ENCODE data around the gene POLL.
A peak's percentile ranks its signal among the peaks of the same experiment; 100 is the strongest.
"Not testable (repeated sequence)": the region's sequence is repeated elsewhere in the genome, so short reads cannot be mapped to it uniquely, and the experiment has no call there.

Gene POLL

DNA sequence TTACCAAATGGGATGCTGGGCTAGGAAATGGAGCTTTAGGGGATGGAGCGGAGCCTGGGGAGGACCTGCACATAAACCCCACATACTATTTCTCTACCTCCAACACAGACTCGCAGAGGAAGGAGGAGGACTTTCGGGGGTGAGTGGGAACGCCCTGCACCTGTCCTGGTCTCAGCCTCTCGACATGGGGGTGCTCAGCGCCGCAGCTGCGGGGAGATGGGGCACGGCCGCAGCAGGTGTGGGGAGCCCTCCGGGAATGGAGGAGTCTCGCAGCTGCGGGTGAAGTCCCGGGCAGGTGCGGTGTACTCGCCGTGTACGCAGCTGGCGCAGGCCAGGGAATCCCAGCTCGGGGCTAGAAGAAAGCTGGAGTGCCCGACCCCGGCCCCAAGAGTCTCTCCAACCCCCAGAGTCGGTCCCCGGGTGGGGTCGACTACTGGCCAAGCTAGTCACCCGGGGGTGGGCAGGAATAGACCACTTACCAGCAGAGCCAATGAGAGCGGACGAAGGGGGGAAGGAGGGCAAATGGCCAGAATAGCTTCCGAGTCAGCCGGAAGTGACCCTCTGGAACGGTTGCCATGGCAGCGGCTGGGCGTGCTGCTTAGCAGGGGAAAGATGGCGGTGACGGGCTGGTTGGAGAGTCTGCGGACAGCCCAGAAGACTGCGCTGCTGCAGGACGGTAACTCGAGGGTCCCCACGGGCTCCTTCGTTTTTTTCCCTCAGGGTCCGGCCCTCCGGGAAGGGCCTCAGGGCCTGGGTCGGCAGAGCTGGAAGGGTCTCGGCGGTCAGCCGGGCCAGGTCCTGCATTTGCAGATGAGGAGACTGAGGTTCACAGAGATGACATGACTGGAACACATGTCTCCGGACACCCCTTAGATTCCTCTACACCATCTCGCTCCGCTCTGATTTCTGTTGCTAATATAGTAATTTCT lies at the start of gene POLL, which contains the start of gene DPCD:
TSS of gene POLL (minus strand) at position 533 of the 929 bp plus-strand sequence. CDS start 897 bp downstream, outside the sequence.
TSS of gene DPCD (plus strand) at position 597 of the 929 bp plus-strand sequence. CDS start at position 613, 16 bp downstream.
- Mint-ChIP-seq H3K4me3 (peak within 1 kb of the TSS; percentile 96), H3K27ac (peak within 1 kb of the TSS; percentile 88), H3K9me3 (no peaks in the 10 kb centered on the region), H3K27me3 (no peaks in the 10 kb centered on the region), H3K36me3 (peaks cover 19% of the 10 kb centered on the region), H3K4me1 (peaks cover 37% of the 10 kb centered on the region)
- peak; percentile 98 for ATAC-seq

DNA sequence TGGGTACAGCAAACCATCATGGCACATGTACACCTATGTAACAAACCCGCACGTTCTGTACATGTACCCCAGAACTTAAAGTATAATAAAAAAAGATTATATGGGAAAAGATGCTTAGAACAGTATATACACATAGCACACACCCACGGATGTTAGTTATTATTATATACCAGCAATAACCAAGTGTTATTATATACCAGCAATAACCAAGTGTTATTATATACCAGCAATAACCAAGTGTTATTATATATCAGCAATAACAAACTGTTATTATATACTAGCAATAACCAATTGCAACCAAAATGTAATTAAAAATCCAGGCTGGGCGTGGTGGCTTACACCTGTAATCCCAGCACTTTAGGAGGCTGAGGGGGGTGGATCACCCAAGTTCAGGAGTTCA lies 45.5 kb upstream of the POLL start:
- Mint-ChIP-seq H3K4me1 (peaks cover 12% of the 10 kb centered on the region), H3K36me3 (peaks cover 52% of the 10 kb centered on the region)
- not testable (repeated sequence) for H3K4me3 Mint-ChIP-seq, H3K27ac Mint-ChIP-seq, H3K27me3 Mint-ChIP-seq, H3K9me3 Mint-ChIP-seq, ATAC-seq

DNA sequence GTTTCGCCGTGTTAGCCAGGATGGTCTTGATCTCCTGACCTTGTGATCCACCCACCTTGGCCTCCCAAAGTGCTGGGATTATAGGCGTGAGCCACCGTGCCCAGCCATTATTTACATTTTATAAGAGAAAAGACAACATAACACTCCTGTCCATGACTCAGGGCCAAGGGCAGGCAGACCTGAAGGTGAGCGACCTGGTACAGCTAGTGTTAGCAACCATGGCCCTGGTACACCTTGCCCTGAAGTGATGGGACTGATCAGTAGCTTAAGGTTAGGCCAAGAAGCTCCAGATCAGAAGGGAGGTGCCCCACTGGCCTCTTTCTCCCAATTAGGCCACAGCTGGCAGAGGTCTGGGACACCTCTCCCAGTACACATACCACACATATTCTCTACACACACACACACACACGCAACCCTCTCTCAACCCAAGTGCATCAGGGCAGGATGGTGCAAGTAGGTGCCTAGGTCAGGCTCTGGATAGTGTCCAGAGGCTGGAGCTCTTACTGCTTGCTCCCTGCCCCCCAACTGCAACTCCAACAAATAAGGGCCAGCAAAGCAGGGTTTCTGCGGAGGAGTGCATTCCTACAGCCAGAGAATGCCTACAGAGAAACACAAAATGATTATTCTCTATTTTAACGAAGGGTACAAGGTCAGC lies 43.9 kb upstream of the POLL start:
- no peak for ATAC-seq
- Mint-ChIP-seq H3K9me3 (no peaks in the 10 kb centered on the region), H3K4me3 (no peak overlapping the region), H3K4me1 (peaks cover 12% of the 10 kb centered on the region), H3K36me3 (peaks cover 52% of the 10 kb centered on the region), H3K27ac (no peak overlapping the region), H3K27me3 (no peaks in the 10 kb centered on the region)

DNA sequence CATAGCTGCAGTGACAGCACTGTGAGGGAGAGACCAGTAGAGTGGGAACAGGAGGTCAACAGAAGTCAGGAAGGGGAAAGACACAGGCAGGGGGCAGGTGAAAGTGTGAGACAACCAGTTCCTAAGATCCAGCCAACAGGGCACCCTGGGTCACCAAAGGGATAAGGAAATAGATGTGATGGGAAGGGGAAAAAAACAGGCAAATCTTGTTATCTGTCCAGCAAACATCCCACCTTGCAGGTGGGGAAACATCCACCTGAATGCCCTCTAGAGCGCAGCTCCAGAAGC lies 42.5 kb upstream of the POLL start:
- no peak overlapping the region for H3K27ac Mint-ChIP-seq
- H3K4me1 Mint-ChIP-seq, result peaks cover 16% of the 10 kb centered on the region
- H3K36me3 Mint-ChIP-seq, result peaks cover 54% of the 10 kb centered on the region
- ATAC-seq, result no peak
- H3K27me3 Mint-ChIP-seq, result no peaks in the 10 kb centered on the region
- no peak overlapping the region for H3K4me3 Mint-ChIP-seq
- no peaks in the 10 kb centered on the region for H3K9me3 Mint-ChIP-seq

DNA sequence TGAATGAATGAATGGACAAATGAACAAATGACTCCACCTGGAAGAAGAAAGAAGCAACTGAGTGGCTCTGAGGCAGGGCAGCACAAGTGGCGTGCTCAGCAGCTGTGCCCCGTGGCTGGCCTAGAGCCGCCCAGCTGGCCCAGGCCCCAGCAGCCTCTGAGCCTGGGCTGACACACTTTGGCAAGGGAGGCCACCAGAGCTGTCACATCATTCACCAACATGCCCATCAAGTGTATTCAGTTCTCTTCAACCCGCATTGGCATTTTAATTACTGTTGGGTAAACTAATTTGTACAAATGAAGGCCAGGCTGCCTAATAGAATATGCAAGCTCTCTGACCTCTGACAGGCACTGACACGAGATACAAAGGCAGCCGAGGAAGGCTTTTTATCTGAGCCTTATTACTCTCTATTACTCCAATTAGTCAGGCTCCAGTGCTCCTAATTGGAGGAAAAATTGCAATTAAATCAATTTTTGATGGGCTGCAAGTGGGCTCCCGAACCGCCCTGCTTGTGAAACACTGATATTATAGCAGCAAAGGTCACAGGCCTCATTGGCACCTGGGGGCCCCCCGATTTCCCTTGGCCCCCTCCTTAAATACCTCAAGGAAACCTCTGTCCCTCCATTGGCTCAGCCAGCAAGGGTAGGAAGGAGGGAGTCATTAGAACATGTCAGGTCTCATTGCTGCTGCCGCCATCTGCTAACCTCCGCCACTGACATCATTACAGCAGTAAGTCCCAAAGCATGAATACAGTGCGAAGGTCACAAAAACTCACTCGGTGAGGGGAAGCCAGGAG lies 42.0 kb upstream of the POLL start:
- H3K9me3 Mint-ChIP-seq, result no peaks in the 10 kb centered on the region
- peaks cover 21% of the 10 kb centered on the region for H3K4me1 Mint-ChIP-seq
- H3K36me3 Mint-ChIP-seq, result peaks cover 58% of the 10 kb centered on the region
- ATAC-seq, result no peak
- no peaks in the 10 kb centered on the region for H3K27me3 Mint-ChIP-seq
- no peak overlapping the region for H3K4me3 Mint-ChIP-seq
- H3K27ac Mint-ChIP-seq, result no peak overlapping the region

DNA sequence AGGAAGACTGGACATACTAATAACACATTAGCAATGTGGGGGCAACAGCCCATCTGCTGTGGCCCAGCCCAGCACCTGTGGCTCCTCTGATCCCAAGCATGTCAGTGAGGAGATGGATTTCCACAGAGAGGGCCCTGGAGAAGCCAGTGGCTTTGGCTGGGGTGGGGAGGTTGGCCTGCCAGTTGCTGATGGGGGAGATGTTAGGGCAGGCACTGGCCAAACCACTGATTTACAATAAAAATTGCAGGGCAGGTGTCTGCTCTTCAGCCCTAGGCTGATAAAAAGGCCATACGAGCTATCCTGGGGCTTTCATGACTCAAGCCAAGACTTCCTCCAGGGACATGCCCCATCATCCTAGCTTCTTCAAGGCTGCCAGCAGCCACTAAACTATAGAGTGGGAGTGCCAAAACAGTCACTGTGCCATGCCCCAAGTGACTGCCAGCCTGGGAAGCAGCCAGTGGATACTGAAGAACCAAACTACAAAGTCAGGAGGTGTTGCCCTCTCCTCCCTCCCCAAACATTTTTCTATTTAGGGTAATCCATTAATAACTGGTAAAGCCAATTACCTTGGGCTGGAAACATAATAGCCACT lies 37.9 kb upstream of the POLL start:
- Mint-ChIP-seq H3K4me1 (peaks cover 24% of the 10 kb centered on the region), H3K9me3 (no peaks in the 10 kb centered on the region), H3K27ac (peak overlapping the region; percentile 74), H3K27me3 (no peaks in the 10 kb centered on the region), H3K36me3 (peaks cover 64% of the 10 kb centered on the region), H3K4me3 (no peak overlapping the region)
- ATAC-seq, result no peak

DNA sequence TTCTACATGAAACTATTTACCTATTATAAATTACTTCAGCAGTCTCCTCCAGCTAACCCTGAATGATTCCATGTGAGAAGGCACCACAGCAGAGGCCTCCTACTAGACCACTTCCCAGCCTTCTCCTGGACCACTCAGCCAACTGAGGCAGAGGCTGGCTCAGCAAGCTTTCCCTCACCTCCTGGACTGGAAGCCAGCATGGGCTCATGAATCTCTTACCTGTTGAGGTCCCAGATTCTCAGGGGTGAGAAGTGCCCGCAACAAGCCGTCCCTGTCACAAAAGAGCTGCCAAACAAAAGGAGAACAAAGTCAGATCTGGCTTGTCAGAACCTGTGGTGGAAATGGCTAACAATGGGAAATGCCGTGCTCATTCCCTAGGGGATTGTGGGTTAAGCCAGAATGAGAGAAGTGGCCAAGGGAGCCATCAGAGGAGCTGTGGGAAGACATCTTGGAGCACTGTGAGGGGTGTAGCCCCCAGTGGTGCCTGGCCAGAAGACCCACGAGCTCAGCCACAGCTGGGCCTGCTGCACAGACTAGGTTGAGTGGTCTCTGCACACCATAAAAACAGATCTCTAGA lies 36.6 kb upstream of the POLL start:
- peak; percentile 36 for ATAC-seq
- Mint-ChIP-seq H3K4me1 (peaks cover 18% of the 10 kb centered on the region), H3K27me3 (no peaks in the 10 kb centered on the region), H3K9me3 (no peaks in the 10 kb centered on the region), H3K36me3 (peaks cover 55% of the 10 kb centered on the region), H3K27ac (peak overlapping the region; percentile 74), H3K4me3 (no peak overlapping the region)

DNA sequence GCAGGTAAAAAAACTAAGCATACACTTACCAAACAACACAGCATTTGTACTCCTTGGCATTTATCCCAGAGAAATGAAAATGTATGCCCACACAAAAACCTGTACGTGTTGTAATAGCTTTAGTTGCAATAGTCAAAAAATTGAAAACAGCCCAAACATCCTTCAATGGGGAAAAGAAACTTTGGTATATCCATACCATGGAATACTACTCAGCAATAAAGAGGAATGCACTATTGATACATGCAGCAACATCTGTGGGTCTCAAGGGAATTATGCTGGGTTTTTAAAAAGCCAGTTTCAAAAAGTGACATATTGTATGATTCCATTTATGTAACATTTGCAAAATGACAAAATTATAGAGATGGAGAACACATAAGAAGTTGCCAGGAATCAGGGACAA lies 35.5 kb upstream of the POLL start:
- no peaks in the 10 kb centered on the region for H3K27me3 Mint-ChIP-seq
- no peak for ATAC-seq
- H3K27ac Mint-ChIP-seq, result no peak overlapping the region
- H3K9me3 Mint-ChIP-seq, result no peaks in the 10 kb centered on the region
- H3K4me3 Mint-ChIP-seq, result no peak overlapping the region
- peaks cover 59% of the 10 kb centered on the region for H3K36me3 Mint-ChIP-seq
- peaks cover 27% of the 10 kb centered on the region for H3K4me1 Mint-ChIP-seq

DNA sequence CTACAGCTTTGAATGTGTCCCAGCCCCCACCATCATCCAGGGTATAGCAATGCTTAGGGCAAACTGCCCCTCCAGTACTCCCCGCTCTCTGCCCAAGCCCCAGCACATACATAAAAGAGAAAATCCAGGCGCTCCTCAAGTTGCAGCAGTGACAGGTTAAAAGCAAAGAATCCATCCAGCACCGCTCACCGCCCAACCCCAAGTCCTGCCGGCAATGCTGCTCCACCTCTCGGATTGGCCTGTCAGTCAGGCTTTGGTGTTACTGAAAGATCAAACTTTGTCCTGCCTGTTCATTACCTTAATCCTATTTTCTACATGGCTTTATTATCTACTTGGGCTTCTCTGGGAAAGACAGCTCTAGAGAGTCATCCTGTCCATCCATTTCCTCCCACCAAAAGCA lies 31.9 kb upstream of the POLL start:
- Mint-ChIP-seq H3K36me3 (peaks cover 56% of the 10 kb centered on the region), H3K4me3 (no peak overlapping the region), H3K27me3 (no peaks in the 10 kb centered on the region), H3K4me1 (peaks cover 32% of the 10 kb centered on the region), H3K9me3 (no peaks in the 10 kb centered on the region), H3K27ac (no peak overlapping the region)
- ATAC-seq, result no peak

DNA sequence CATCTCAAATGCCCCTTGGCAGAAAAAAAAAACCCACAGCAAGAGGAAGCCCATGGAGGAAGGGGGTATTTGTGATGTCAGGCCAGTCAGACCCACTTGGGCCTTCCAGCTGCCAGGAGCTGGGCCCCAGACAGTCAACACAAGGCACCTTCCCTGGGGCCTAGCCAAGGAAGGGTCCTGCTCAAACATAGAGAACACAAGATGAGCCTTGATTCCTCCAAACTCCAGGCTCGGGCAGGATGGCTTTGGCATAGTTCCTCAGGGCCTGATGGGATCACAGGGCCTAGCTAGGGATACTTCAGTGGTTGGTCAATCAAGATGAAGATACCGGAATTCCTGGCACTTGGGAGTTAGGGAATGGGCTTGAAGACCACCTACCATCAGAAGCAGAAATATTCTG lies 30.8 kb upstream of the POLL start:
- Mint-ChIP-seq H3K27me3 (no peaks in the 10 kb centered on the region), H3K36me3 (peaks cover 48% of the 10 kb centered on the region), H3K9me3 (no peaks in the 10 kb centered on the region), H3K4me3 (no peak overlapping the region), H3K4me1 (peaks cover 25% of the 10 kb centered on the region), H3K27ac (peak overlapping the region; percentile 60)
- ATAC-seq, result no peak

DNA sequence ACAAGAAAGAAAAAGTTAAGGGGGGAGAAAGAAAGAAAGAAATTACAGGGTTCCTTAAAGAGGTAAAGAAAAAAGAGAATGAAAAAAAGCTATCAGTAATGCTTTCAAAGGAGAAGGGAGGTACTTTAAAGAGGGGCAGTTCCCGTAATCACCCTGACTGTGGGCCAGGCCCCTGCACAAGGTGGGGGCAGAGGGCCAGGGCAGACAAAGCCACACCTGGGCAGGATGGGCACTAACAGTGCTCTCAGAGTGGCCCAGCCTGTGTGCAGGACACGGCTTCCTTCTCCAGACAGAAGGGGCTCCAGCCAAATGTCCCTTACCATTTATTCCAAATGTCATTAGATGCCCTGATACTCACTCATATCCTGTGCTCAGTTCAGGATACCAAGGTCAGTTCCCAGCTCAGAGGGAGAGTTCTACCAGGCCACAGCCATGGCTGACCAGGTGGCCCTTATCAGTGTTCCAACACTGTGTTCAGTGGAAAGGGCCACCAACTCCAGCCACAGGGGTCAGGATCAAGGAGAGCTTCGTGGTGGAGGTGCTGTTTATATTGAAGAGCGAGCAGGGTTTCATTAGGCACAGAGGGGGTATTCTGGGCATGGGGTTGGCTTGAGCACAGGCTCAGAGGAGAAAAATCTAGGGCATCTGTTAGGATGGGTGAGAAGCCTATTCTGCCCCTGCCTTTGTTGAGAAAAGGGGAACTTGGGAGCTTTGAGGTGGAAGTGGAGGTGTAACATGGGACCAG lies 29.9 kb upstream of the POLL start:
- Mint-ChIP-seq H3K27ac (peak overlapping the region; percentile 60), H3K4me3 (no peak overlapping the region), H3K27me3 (no peaks in the 10 kb centered on the region), H3K36me3 (peaks cover 43% of the 10 kb centered on the region), H3K4me1 (peaks cover 25% of the 10 kb centered on the region), H3K9me3 (no peaks in the 10 kb centered on the region)
- no peak for ATAC-seq

DNA sequence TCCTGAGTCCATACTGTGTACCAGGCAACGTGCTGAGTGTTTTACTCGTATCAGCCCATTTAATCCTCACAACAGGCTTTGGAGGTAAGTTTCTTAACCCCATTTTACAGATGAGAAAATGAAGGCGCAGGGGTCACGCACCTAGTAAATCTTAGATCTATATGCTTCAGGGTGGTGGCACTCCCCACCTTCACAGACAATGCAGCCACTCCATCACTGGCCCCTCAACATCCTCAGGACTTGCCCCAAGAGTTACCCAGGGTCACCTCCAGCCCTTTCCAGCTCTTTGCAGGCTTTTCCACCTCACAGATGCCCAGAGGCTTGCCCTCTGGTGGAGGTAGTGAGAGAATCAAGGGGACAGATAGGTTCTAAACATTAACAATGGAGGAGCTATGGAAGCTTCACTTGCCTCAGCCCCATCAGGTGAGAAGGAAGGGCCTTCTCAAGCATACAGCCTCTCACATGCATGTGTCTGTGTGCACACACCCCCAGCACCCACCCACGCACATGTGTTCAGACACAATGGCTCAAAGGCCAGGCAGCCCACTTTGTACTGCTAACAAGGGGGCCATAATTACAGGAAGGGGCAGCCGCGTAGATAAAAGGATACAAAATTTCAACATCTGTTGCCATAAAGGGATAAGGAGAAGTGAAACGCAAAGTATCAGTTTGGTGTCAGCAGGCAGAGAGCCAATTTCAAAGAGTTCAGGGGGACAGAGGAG lies 29.2 kb upstream of the POLL start:
- no peaks in the 10 kb centered on the region for H3K27me3 Mint-ChIP-seq
- peaks cover 42% of the 10 kb centered on the region for H3K36me3 Mint-ChIP-seq
- H3K9me3 Mint-ChIP-seq, result no peaks in the 10 kb centered on the region
- H3K4me1 Mint-ChIP-seq, result peaks cover 25% of the 10 kb centered on the region
- peak; percentile 47 for ATAC-seq
- H3K4me3 Mint-ChIP-seq, result no peak overlapping the region
- H3K27ac Mint-ChIP-seq, result peak overlapping the region; percentile 60

DNA sequence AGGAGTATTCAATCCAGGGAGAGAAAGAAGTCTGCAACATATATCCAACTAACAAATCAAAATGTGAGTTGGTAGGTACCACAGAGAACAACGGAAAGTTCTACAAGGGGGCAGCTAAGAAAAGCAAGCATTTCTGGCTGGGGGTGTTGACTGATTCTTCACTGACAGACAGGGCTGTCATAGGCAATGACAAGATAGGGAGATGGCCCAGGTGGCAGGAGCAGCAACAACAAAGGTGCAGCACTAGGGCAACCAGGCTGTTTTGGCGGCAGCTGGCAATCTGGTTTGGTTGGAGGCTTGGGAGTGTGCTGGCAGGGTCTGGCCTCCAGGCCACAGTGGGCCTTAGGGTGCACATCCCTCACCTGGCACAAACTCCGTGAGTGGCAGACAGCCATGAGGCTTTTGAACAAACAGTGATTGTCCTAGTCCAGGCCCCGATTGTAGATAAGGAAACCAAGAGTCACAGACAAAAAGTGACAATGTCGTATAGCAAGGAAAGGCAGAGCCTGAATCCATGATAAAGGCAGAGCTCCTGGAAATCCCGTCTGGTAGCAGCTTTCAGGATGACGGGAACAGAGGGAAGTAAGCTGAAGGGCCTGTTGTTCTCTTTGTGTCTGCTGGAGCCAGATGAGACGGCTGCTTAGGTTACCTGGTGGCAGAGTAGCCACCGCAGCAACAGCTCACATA lies 28.5 kb upstream of the POLL start:
- Mint-ChIP-seq H3K27ac (peak overlapping the region; percentile 60), H3K36me3 (peaks cover 38% of the 10 kb centered on the region), H3K4me1 (peaks cover 32% of the 10 kb centered on the region), H3K27me3 (no peaks in the 10 kb centered on the region), H3K9me3 (no peaks in the 10 kb centered on the region), H3K4me3 (no peak overlapping the region)
- ATAC-seq, result no peak
